HG03457 (cell line): Measurements from ENCODE around the gene CCN5.

Experiments
- ATAC-seq: cut with Tn5 transposase; IDR thresholded peaks from one replicate; pipeline ENCODE4 v1.9.1; 2021; ENCODE audit warnings: moderate number of reproducible peaks; ENCODE audit not compliant: unreplicated experiment

The CCN5 gene

GRCh38 chr20:44735816-44736169 lies 20.6 kb downstream of the CCN5 start:
- ATAC-seq = no peak

DNA sequence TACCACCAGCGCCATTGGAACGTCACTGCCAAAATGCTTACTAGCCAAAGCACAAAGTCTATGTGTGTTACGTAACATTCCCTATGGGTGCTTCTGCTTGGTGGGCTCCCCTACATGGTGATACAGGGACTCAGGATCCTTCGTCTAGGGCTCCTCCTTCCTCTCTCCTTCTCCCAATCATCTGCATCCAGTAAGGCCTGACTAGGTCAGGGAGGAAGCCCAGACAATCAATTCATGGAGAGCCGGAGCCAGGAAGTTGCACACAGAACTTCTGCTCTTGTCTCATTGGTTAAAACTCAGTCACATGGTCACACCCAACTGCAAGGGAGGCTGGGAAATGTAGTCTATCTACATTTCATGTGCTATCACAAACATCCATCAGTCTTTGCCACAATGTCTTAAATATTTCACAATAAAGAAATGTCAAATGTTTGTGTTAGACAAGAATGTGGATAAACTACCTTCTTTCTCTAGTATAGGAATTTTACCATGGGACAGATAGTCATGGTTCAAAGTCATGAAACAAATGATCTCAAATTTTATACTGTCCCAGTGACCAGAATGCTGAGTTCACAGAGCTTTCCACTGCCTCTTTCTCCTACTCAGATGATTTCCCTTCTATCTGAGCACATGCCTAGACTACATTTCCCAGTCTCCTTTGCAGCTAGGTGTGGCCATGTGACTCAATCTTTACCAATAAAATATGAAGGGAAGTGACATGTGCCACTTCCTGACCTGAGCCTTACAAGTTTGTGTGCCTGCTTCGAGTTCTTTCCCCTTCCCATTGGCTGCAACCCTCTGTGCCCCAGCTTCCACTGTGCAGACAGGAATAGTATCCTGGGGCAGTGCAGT lies 21.2 kb downstream of the CCN5 start:
- no peak for ATAC-seq

- ATAC-seq = no peak
Measured at GRCh38 chr20:44737116-44737515, 21.9 kb downstream of the CCN5 start.

- ATAC-seq = no peak
Measured at GRCh38 chr20:44738813-44739477, 23.8 kb downstream of the CCN5 start.

DNA sequence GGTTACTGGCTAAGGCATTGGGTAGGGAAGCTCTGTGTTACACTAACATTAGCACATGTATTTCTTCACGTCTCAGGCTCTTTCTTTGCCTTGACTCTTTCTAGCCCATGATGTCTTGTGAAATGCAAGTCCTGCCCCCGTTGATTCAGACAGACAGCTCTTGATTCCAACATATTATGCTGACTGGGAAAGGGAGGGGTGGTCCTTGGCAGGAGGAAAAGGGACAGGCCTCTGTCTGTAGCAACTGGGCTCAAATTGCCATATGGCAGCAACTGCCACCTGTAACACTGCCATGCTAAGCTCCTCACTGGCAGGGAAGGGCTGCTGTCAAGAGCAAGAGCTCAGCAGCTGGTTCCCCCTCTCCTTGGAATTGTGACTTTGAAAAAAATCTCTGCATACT lies 24.8 kb downstream of the CCN5 start:
- ATAC-seq = no peak

DNA sequence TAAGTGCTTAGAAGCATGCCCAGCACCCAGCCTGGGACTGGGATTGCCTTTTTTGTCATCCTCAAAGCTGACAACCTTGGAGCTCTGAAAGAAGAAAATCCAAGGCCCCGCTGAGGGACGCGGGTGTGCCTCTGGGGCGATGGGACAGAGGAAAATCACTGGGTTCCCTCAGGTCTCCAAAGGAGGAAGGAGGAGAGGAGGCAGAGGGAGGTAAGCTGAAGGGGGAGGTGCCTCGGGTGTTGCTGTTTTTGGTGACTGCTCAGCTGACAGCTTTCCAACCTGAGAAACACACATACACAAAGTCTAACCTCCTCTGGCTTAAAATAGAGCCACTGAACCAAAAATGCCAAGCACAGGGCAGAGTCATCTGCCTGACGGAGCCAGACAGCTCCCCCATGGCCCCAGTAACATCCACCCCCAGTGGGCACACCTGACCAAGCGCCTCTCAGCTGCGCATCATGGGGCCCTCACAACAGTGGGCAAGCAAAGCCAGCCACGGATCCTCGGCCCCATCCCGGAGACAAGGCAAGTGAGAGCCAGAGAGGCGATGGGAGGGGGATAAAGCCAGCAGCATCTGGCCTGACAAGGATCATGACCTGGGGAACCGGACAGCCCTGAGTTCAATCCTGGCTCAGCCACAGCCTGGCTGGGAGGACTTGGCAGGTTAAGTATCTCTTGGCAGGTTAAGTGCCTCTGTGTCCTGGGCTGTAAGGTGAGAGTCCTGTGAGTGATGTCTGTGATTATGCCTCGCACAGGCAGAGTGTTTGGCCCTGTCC lies 27.3 kb downstream of the CCN5 start:
- ATAC-seq = no peak

DNA sequence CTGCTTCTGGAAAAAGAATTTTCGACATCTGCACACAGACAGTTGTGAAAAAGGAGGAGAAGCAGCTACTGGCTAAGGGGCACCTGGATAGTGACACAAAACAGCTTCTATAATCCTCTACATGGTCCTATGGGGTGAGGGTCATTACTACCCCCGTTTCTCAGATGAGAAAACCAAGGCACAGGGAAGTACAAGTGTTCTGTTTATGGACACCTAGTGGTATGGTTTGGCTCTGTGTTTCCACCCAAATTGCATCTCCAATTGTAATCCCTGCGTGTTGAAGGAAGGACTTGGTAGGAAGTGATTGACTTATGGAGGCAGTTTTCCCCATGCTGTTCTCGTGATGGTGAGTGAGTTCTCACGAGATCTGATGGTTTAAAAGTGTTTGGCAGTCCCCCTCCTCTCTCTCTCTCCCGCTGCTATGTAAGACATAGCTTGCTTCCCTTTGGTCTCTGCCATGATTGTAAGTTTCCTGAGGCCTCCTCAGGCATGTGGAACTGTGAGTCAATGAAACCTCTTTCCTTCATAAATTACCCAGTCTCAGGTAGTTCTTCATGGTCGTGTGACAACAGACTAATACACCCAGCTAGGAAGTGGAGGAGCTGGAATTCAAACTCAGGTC lies 28.0 kb downstream of the CCN5 start:
- no peak for ATAC-seq

DNA sequence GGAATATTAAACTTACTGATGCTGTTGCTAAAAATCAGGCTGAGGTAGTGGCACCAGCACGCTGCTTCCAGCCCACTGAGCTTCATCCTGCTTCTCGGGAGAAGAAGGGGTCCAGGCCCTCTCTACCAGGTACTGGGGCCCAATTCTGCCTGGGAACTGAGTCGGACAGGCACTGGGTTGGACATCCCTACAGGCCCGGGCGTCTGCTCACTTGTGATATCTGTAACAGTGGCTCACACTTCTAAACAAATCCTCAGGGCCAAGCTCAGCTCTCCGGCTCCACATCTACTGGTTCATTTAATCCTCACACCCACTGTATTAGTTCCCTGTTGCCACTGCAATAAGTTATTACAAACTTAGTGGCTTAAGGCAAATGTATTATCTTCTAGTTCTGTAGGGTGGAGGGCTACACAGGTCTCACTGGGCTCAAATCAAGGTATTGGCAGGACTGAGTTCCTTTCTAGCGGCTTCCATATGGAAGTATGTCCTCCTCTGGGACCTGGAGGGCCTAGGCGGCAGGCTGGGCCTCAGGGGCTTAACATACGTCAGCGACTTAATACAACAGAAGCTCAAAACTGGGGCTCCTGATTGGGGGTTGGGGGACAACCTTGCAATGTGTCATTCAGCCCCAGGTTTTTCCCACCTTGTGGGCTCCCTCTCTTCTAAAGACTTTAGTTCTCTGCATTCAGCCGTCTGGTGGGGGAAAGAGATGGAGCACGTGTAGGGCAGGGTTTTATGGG lies 28.9 kb downstream of the CCN5 start:
- no peak for ATAC-seq

DNA sequence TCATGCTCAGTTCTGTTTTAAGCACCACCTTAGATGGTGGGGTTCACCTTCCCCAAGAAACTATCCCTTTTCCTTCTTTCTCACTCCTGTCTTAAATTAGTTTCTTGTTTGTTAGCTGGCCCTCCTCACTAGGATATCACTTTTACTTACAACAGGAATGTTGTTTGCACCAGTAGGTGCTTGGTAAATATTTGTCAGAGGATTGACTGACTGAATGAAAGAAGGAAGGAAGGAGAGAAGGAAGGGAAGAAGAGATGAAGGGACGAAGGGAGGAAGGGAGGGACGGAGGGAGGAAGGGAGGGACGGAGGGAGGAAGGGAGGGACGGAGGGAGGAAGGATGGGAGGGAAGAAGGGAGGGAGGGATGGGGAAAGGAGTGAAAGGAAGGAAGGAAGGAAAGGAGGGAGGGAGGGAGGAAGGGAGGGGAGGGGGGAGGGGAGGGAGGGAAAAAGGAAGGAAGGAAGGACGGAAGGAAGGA lies 30.0 kb downstream of the CCN5 start:
- no peak for ATAC-seq

DNA sequence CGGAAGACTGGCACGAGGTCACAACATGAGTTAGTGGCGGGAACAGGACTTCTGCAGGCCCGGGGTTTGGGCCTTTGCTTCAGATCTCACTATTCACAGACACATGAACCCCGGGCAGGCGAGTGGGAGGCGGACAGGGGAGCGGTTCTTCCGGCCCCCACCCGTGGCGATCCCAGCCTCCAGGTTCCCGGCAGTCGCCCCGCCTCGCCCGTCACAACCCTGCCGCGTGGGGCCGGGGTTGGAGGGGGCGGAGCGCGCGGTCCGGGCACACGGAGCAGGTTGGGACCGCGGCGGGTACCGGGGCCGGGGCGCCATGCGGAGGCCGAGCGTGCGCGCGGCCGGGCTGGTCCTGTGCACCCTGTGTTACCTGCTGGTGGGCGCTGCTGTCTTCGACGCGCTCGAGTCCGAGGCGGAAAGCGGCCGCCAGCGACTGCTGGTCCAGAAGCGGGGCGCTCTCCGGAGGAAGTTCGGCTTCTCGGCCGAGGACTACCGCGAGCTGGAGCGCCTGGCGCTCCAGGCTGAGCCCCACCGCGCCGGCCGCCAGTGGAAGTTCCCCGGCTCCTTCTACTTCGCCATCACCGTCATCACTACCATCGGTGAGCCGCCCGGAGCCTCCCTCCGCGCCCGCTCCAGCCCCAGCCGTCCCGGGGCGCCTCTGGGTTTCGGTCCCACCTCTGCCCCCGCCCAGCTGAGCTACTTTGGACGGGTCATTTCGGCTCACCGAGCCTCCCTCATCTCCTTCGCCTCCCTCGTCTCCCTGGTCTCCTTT lies 30.6 kb downstream of the CCN5 start, which contains the start of gene KCNK15:
Gene KCNK15 (plus strand): TSS at position 268 of the 769 bp plus-strand sequence. CDS start 46 bp downstream, at position 314.
- no peak for ATAC-seq

GRCh38 chr20:44746367-44747165 lies 31.4 kb downstream of the CCN5 start:
- no peak for ATAC-seq

- ATAC-seq = no peak
Measured at GRCh38 chr20:44747166-44748004, 32.2 kb downstream of the CCN5 start.

DNA sequence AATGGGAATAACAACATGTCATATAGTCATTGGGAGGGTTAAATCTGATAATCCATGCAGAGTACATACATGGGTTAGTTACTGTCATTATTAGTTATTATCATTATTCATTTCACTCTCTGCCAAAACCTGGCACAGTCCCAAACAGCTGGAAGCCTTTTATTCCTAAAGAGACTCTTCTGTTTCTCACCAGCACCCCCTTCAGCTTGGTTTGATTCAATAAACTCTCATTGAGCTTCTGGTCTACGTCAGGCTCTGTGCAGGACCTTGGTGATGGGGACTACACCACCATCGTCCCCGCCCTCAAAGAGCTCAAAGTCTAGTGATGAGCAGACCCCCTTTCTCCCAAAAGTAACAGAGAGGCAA lies 32.8 kb downstream of the CCN5 start:
- no peak for ATAC-seq

DNA sequence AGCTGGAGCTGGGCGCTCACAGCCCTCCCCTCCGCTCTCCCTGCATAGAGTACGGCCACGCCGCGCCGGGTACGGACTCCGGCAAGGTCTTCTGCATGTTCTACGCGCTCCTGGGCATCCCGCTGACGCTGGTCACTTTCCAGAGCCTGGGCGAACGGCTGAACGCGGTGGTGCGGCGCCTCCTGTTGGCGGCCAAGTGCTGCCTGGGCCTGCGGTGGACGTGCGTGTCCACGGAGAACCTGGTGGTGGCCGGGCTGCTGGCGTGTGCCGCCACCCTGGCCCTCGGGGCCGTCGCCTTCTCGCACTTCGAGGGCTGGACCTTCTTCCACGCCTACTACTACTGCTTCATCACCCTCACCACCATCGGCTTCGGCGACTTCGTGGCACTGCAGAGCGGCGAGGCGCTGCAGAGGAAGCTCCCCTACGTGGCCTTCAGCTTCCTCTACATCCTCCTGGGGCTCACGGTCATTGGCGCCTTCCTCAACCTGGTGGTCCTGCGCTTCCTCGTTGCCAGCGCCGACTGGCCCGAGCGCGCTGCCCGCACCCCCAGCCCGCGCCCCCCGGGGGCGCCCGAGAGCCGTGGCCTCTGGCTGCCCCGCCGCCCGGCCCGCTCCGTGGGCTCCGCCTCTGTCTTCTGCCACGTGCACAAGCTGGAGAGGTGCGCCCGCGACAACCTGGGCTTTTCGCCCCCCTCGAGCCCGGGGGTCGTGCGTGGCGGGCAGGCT lies 35.1 kb downstream of the CCN5 start:
- ATAC-seq = no peak

DNA sequence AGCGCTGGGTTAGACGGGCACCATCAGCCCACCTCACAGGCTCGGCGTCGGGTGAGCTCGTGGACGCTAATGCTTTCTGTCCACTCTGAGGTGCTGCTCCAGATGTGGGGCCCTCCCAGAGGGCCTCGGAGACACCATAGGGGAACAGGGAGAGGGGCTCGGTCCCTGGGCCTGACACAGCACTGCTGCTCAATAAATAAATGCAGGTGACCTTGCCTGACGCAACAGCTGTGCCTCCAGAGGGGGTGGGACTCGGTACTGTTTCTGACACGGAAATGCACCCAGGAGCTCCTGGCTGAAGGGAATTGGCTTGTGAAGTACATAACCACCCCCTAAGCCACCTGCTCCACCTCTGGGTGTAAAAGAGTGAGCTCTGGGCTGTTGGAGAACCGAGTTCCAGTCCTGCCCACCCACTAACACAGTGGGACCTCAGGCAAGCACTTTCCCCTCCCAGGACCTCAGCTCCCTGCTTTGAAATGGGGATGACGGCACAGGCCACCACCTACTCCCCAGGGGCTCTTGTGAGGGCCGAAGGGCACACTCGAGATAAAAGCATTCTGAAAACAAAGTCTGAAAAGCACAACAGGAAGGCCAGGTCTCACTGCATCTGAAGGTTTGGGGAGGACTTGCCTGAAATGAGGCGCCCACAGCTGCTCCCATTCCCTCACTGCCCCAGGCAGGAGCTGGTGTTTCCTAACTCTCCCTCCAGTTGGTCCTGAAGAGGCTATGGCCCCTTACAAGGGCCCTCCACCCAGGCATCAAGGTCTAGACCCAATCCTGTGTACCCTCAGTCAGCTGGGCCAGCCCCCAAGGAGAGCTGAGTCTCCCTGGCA lies 37.1 kb downstream of the CCN5 start:
- ATAC-seq = no peak

DNA sequence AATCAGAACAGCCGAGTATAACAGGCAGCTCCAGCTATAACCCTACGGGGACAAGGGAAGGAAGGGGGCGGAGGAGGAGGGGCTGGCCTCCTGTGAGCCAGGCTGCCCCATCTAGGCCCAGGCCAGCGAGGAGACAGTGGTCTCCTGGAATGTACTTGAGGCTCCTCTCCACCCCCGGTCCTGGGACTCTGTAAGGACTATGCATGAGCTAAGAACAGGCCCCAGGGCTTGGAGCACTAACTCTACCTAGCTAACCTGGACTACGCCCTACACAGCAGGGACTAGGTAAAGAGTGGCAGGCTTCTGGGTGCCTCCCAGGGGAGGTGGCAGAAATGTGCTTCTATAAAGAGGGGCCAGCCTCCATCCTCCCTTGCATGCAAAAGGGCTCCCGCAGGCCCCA lies 39.4 kb downstream of the CCN5 start:
- no peak for ATAC-seq
